Lower leg skin (tissue), 3 donors: ENCODE results near the gene ZNF740.

Experiments used
- CTCF ChIP-seq, 3 donors: fragments of 450-650 bp; IDR thresholded peaks; one replicate each; pipeline ENCODE4 v1.5.1; 2016; ENCODE audit warnings: antibody characterized with exemption in 3 of 3, mild to moderate bottlenecking in 3 of 3, moderate library complexity in 2 of 3
- POLR2A ChIP-seq, 2 donors: fragments of 450-650 bp; IDR thresholded peaks; one replicate each; pipeline ENCODE4 v1.6.1; 2016 to 2017; ENCODE audit warnings: antibody characterized with exemption in 2 of 2, mild to moderate bottlenecking in 1 of 2, moderate library complexity in 1 of 2

- TF ChIP-seq POLR2A (IDR thresholded peaks at IDR 0.05) (no peak), CTCF (IDR thresholded peaks at IDR 0.05) (no peak)
Observed at GRCh38 chr12:53210843-53211242, 30.3 kb downstream of the ZNF740 start.
